ENCODE data around the gene SELENOK. TPM values are rescaled to one million over a fixed set of nuclear protein-coding genes. Genes with fewer than 3 reads are reported as not detected.

Gene SELENOK
- polyA plus RNA-seq, 1 donor from 2014 or later, result 136 TPM

DNA sequence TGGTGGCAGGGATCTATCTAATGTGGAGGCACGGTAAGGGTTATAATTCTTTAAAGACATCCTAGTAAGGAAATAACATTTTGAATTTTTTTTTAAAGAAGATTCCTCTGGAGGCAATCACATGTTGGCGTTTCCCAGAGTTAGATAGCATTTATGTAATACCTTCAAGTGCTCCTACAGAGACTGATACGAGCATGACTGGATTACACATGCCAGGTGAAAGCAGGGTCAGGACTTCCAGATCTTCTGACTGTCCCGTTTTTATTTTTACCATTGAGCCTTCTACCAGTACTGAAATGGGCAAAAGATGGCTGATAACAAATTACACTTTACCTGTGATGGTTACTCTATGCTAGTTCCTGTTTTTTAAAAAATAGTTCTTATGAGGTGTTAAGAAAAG lies 31.5 kb downstream of the SELENOK start:
- Histone ChIP-seq H3K9ac (ENCODE audit: low read length) (no peak overlapping the region), H3K4me2 (ENCODE audit: low read length) (no peak overlapping the region), H3K9me2 (ENCODE audit: insufficient read depth, low read length) (no peaks in the 10 kb centered on the region), H4K20me1 (ENCODE audit: insufficient read depth) (no peaks in the 10 kb centered on the region), H3K27me3 (ENCODE audit: insufficient read depth, low read depth, low read length) (no peaks in the 10 kb centered on the region), H3K9me3 (ENCODE audit: low read length) (no peaks in the 10 kb centered on the region), H3K27ac (ENCODE audit: low read length) (no peak overlapping the region), H3F3A (ENCODE audit: insufficient read depth, low read length, poor library complexity, severe bottlenecking) (no peaks in the 10 kb centered on the region), H3K36me3 (ENCODE audit: insufficient read depth, low read length) (no peaks in the 10 kb centered on the region), H3K4me3 (ENCODE audit: low read length) (no peak overlapping the region), H2AFZ (ENCODE audit: low read depth, low read length) (no peak overlapping the region), H3K79me2 (replicated peaks; ENCODE audit: insufficient read depth, low read length) (no peaks in the 10 kb centered on the region)
- TF ChIP-seq EP300 (conservative IDR thresholded peaks at IDR 0.05; ENCODE audit: poor library complexity, severe bottlenecking) (no peak), RAD21 (conservative IDR thresholded peaks at IDR 0.05) (no peak), MXI1 (conservative IDR thresholded peaks at IDR 0.05; ENCODE audit: poor library complexity, severe bottlenecking) (no peak)
- TF ChIP-seq, protein P1, sequence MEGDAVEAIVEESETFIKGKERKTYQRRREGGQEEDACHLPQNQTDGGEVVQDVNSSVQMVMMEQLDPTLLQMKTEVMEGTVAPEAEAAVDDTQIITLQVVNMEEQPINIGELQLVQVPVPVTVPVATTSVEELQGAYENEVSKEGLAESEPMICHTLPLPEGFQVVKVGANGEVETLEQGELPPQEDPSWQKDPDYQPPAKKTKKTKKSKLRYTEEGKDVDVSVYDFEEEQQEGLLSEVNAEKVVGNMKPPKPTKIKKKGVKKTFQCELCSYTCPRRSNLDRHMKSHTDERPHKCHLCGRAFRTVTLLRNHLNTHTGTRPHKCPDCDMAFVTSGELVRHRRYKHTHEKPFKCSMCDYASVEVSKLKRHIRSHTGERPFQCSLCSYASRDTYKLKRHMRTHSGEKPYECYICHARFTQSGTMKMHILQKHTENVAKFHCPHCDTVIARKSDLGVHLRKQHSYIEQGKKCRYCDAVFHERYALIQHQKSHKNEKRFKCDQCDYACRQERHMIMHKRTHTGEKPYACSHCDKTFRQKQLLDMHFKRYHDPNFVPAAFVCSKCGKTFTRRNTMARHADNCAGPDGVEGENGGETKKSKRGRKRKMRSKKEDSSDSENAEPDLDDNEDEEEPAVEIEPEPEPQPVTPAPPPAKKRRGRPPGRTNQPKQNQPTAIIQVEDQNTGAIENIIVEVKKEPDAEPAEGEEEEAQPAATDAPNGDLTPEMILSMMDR (IDR thresholded peaks at IDR 0.05; ENCODE audit: poor library complexity, severe bottlenecking), result no peak

DNA sequence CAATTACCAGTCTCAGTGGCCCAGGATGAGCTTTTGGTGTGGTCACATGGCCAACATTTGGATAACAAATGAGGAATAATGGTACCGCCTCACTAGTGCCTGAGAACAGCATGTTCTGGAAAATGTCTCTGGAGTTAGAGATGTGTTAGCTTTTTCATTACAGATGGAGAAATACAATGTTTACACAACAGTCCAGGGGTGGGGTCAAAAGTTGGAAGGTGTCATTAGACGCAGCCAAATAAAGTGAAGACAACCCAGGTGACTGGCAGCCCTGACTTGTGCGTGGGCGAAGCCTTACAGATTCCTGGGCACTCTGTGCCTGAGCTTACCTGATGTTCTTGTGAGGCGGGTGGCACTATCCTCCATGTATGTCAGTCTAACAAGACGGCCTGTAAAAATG lies 32.5 kb downstream of the SELENOK start:
- TF ChIP-seq EZH2 (IDR thresholded peaks at IDR 0.05; ENCODE audit: borderline replicate concordance, insufficient read depth, low read length, poor library complexity, severe bottlenecking) (no peak), EP300 (conservative IDR thresholded peaks at IDR 0.05; ENCODE audit: poor library complexity, severe bottlenecking) (no peak)
- TF ChIP-seq, protein P1 (IDR thresholded peaks at IDR 0.05; ENCODE audit: poor library complexity, severe bottlenecking), result no peak
- Histone ChIP-seq H3K9ac (ENCODE audit: low read length) (no peak overlapping the region), H3K27ac (ENCODE audit: low read length) (no peak overlapping the region), H3K4me3 (ENCODE audit: low read length) (no peak overlapping the region), H3K9me2 (ENCODE audit: insufficient read depth, low read length) (no peaks in the 10 kb centered on the region), H3F3A (ENCODE audit: insufficient read depth, low read length, poor library complexity, severe bottlenecking) (no peaks in the 10 kb centered on the region), H3K79me2 (replicated peaks; ENCODE audit: insufficient read depth, low read length) (no peaks in the 10 kb centered on the region), H4K20me1 (ENCODE audit: insufficient read depth) (no peaks in the 10 kb centered on the region), H3K4me2 (ENCODE audit: low read length) (no peak overlapping the region), H3K27me3 (ENCODE audit: insufficient read depth, low read depth, low read length) (no peaks in the 10 kb centered on the region), H3K9me3 (ENCODE audit: low read length) (no peaks in the 10 kb centered on the region), H2AFZ (ENCODE audit: low read depth, low read length) (no peak overlapping the region), H3K36me3 (ENCODE audit: insufficient read depth, low read length) (no peaks in the 10 kb centered on the region)

DNA sequence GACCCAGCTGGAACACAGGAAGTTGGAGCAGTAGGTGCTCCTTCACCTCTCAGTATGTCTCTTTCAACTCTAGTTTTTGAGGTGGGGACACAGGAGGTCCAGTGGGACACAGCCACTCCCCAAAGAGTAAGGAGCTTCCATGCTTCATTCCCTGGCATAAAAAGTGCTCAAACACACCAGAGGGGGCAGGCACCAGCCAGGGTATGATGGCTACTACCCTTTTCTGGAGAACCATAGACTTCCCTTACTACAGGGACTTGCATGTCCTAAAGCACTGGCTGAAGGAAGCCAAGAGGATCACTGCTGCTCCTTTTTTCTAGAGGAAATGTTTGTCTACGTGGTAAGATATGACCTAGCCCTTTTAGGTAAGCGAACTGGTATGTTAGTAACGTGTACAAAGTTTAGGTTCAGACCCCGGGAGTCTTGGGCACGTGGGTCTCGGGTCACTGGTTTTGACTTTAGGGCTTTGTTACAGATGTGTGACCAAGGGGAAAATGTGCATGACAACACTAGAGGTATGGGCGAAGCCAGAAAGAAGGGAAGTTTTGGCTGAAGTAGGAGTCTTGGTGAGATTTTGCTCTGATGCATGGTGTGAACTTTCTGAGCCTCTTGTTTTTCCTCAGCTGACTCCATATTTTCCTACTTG lies 33.4 kb downstream of the SELENOK start:
- Histone ChIP-seq H3K36me3 (ENCODE audit: insufficient read depth, low read length) (no peaks in the 10 kb centered on the region), H4K20me1 (ENCODE audit: insufficient read depth) (no peaks in the 10 kb centered on the region), H3K79me2 (replicated peaks; ENCODE audit: insufficient read depth, low read length) (no peaks in the 10 kb centered on the region), H3K9me3 (ENCODE audit: low read length) (no peaks in the 10 kb centered on the region), H3F3A (ENCODE audit: insufficient read depth, low read length, poor library complexity, severe bottlenecking) (no peaks in the 10 kb centered on the region), H2AFZ (ENCODE audit: low read depth, low read length) (no peak overlapping the region), H3K4me3 (ENCODE audit: low read length) (no peak overlapping the region), H3K9me2 (ENCODE audit: insufficient read depth, low read length) (no peaks in the 10 kb centered on the region), H3K27me3 (ENCODE audit: insufficient read depth, low read depth, low read length) (no peaks in the 10 kb centered on the region), H3K27ac (ENCODE audit: low read length) (no peak overlapping the region), H3K4me2 (ENCODE audit: low read length) (no peak overlapping the region), H3K9ac (ENCODE audit: low read length) (no peak overlapping the region)
- no peak for TF ChIP-seq MXI1 (conservative IDR thresholded peaks at IDR 0.05; ENCODE audit: poor library complexity, severe bottlenecking)
- TF ChIP-seq SMC3 (conservative IDR thresholded peaks at IDR 0.05; ENCODE audit: poor library complexity), result no peak
- TF ChIP-seq POLR2AphosphoS5 (IDR thresholded peaks at IDR 0.05), result no peak
- TF ChIP-seq, protein P1 (IDR thresholded peaks at IDR 0.05; ENCODE audit: poor library complexity, severe bottlenecking), result no peak
- TF ChIP-seq RAD21 (conservative IDR thresholded peaks at IDR 0.05), result no peak
- TF ChIP-seq, protein P2, sequence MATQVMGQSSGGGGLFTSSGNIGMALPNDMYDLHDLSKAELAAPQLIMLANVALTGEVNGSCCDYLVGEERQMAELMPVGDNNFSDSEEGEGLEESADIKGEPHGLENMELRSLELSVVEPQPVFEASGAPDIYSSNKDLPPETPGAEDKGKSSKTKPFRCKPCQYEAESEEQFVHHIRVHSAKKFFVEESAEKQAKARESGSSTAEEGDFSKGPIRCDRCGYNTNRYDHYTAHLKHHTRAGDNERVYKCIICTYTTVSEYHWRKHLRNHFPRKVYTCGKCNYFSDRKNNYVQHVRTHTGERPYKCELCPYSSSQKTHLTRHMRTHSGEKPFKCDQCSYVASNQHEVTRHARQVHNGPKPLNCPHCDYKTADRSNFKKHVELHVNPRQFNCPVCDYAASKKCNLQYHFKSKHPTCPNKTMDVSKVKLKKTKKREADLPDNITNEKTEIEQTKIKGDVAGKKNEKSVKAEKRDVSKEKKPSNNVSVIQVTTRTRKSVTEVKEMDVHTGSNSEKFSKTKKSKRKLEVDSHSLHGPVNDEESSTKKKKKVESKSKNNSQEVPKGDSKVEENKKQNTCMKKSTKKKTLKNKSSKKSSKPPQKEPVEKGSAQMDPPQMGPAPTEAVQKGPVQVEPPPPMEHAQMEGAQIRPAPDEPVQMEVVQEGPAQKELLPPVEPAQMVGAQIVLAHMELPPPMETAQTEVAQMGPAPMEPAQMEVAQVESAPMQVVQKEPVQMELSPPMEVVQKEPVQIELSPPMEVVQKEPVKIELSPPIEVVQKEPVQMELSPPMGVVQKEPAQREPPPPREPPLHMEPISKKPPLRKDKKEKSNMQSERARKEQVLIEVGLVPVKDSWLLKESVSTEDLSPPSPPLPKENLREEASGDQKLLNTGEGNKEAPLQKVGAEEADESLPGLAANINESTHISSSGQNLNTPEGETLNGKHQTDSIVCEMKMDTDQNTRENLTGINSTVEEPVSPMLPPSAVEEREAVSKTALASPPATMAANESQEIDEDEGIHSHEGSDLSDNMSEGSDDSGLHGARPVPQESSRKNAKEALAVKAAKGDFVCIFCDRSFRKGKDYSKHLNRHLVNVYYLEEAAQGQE (IDR thresholded peaks at IDR 0.05; ENCODE audit: borderline replicate concordance), result no peak
- no peak for TF ChIP-seq EP300 (conservative IDR thresholded peaks at IDR 0.05; ENCODE audit: poor library complexity, severe bottlenecking)
- no peak for TF ChIP-seq TAF1 (IDR thresholded peaks at IDR 0.05; ENCODE audit: low read depth)
- no peak for TF ChIP-seq EZH2 (IDR thresholded peaks at IDR 0.05; ENCODE audit: borderline replicate concordance, insufficient read depth, low read length, poor library complexity, severe bottlenecking)
